OCI-LY7 (cell line): ENCODE measurements around the gene TPX2.

Source experiments
- EZH2phosphoT487 ChIP-seq: fragments of 200-600 bp; sonication (generic); IDR thresholded peaks from 2 replicates; pipeline ENCODE4 v1.6.1; 2018; ENCODE audit warnings: low read depth, borderline replicate concordance, mild to moderate bottlenecking, mixed run types, antibody characterized with exemption, low read length, moderate library complexity, mixed read lengths
- TF ChIP-seq, protein P1 (sequence below): fragments of 200-600 bp; sonication (generic); conservative IDR thresholded peaks from 2 replicates; pipeline ENCODE4 v1.5.1; 2014; ENCODE audit warnings: mild to moderate bottlenecking, antibody characterized with exemption, low read length, moderate library complexity, mixed read lengths

DNA sequence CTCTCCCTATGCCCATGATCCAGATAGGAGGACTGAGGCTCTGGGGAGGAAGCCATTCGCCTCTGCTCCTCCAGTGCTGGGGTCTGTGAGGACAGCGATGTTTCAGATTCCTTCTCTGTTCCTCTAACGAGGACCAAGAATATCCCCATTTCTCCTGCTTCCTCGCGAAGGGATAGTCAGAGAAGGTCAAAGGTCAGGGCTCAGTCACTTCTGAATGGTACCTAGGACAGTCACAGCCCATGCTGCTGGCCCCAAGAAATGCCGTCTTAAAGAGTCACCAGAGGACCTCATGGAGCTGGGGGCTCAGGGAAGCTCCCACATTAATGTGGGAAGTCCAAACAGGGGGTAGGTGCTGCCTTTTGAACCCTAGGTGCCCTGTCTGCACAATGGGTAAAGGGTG lies 104.2 kb downstream of the TPX2 start:
- TF ChIP-seq, protein P1, sequence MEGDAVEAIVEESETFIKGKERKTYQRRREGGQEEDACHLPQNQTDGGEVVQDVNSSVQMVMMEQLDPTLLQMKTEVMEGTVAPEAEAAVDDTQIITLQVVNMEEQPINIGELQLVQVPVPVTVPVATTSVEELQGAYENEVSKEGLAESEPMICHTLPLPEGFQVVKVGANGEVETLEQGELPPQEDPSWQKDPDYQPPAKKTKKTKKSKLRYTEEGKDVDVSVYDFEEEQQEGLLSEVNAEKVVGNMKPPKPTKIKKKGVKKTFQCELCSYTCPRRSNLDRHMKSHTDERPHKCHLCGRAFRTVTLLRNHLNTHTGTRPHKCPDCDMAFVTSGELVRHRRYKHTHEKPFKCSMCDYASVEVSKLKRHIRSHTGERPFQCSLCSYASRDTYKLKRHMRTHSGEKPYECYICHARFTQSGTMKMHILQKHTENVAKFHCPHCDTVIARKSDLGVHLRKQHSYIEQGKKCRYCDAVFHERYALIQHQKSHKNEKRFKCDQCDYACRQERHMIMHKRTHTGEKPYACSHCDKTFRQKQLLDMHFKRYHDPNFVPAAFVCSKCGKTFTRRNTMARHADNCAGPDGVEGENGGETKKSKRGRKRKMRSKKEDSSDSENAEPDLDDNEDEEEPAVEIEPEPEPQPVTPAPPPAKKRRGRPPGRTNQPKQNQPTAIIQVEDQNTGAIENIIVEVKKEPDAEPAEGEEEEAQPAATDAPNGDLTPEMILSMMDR: no peak
- no peak for TF ChIP-seq EZH2phosphoT487
